HepG2 (cell line): ENCODE results near the gene SPN. TPM values are rescaled to one million over a fixed set of nuclear protein-coding genes. Genes with fewer than 3 reads are reported as not detected.

Experiments
- CHCHD3 ChIP-seq: sonication (generic); formaldehyde crosslinking; IDR thresholded peaks from 2 replicates; pipeline ENCODE4 v1.8.0; 2022; ENCODE audit warnings: mild to moderate bottlenecking, missing genetic modification reagents, moderate library complexity
- CHD2 ChIP-seq: IDR thresholded peaks from 2 replicates; pipeline ENCODE4 v1.6.1; 2011; ENCODE audit warnings: low read depth, low read length, improper control_type of control experiment
- GRHL1 ChIP-seq: sonication (generic); formaldehyde crosslinking; conservative IDR thresholded peaks from 2 replicates; pipeline ENCODE4 v1.8.0; 2022; ENCODE audit warnings: missing genetic modification reagents
- KDM1A ChIP-seq: IDR thresholded peaks from 2 replicates; pipeline ENCODE4 v1.6.1; 2016; ENCODE audit warnings: missing compliant biosample characterization
- KDM5A ChIP-seq: fragments of 200-600 bp; sonication (generic); IDR thresholded peaks from 2 replicates; pipeline ENCODE4 v1.7.0; 2018; ENCODE audit warnings: antibody characterized with exemption, mild to moderate bottlenecking, low read length, borderline replicate concordance
- KLF16 ChIP-seq, 2 experiments: sonication (generic) in 1 of 2; formaldehyde crosslinking in 1 of 2; IDR thresholded peaks; 2 replicates each; pipeline versions ENCODE4 v1.6.1 to v1.8.0; 2016 to 2023; ENCODE audit warnings: missing genetic modification reagents in 2 of 2, missing compliant biosample characterization in 1 of 2
- MAFF ChIP-seq: IDR thresholded peaks from 2 replicates; pipeline ENCODE4 v1.6.1; 2011; ENCODE audit warnings: low read depth, low read length, improper control_type of control experiment
- MTF2 ChIP-seq: sonication (generic); formaldehyde crosslinking; IDR thresholded peaks from 2 replicates; pipeline ENCODE4 v1.5.0; 2020; ENCODE audit warnings: missing genetic modification reagents, borderline replicate concordance
- NR2F2 ChIP-seq: IDR thresholded peaks from 2 replicates; pipeline ENCODE4 v1.6.1; 2012; ENCODE audit warnings: low read depth, inconsistent platforms, borderline replicate concordance
- PCBP2 ChIP-seq: fragments of 200-400 bp; formaldehyde crosslinking; optimal IDR thresholded peaks from 2 replicates; pipeline ENCODE3; 2018; ENCODE audit warnings: low read length, low read depth; ENCODE audit not compliant: poor library complexity, severe bottlenecking
- PLRG1 ChIP-seq: fragments of 450-650 bp; conservative IDR thresholded peaks from 2 replicates; pipeline ENCODE4 v1.6.1; 2016
- POGZ ChIP-seq: sonication (generic); formaldehyde crosslinking; IDR thresholded peaks from 2 replicates; pipeline ENCODE4 v1.4.0; 2020; ENCODE audit warnings: mild to moderate bottlenecking, missing genetic modification reagents
- REL ChIP-seq: sonication (generic); formaldehyde crosslinking; conservative IDR thresholded peaks from 2 replicates; pipeline ENCODE4 v1.8.0; 2022; ENCODE audit warnings: mild to moderate bottlenecking, missing genetic modification reagents, moderate library complexity
- STAT6 ChIP-seq: sonication (generic); formaldehyde crosslinking; IDR thresholded peaks from 2 replicates; pipeline ENCODE4 v1.4.0; 2020; ENCODE audit warnings: missing genetic modification reagents, mild to moderate bottlenecking, borderline replicate concordance
- THAP11 ChIP-seq: IDR thresholded peaks from 2 replicates; pipeline ENCODE4 v1.6.1; 2016; ENCODE audit warnings: missing biosample characterization, missing genetic modification reagents
- ZNF275 ChIP-seq: sonication (generic); formaldehyde crosslinking; IDR thresholded peaks from 2 replicates; pipeline ENCODE4 v1.8.0; 2022; ENCODE audit warnings: missing genetic modification reagents, mild to moderate bottlenecking, inconsistent platforms, borderline replicate concordance
- ZNF354B ChIP-seq: sonication (generic); formaldehyde crosslinking; IDR thresholded peaks from 2 replicates; pipeline ENCODE4 v1.8.0; 2022; ENCODE audit warnings: mild to moderate bottlenecking, missing genetic modification reagents
- ZNF775 ChIP-seq: sonication (generic); formaldehyde crosslinking; IDR thresholded peaks from 2 replicates; pipeline ENCODE4 v1.4.0; 2020; ENCODE audit warnings: missing genetic modification reagents, mild to moderate bottlenecking, moderate library complexity, borderline replicate concordance
- polyA plus RNA-seq, 8 experiments: library from polyadenylated mRNA; depleted of rRNA in 3 of 8; stranded (reverse) in 7 of 8; unstranded in 1 of 8; fragments of >200 nt; fragmentation: Illumina TruSeq in 4 of 8; extraction: Trizol in 4 of 8; gene quantifications; 2 replicates each; pipeline versions ENCODE4 v1.2.1 to v1.2.3, GENCODE V29; 2011 to 2016; ENCODE audit warnings: low read depth in 4 of 8, missing spikeins in 1 of 8, mixed read lengths in 1 of 8; ENCODE audit not compliant: insufficient read depth in 1 of 8
- total RNA-seq, 5 experiments: library from RNA; depleted of rRNA; stranded (reverse); fragments of >200 nt; fragmentation: Illumina TruSeq; extraction: Trizol; gene quantifications; 2 replicates each; pipeline ENCODE4 v1.2.3, GENCODE V29; 2016; ENCODE audit warnings: low read depth in 1 of 5
- TF ChIP-seq, protein P1 (sequence below): sonication (generic); formaldehyde crosslinking; IDR thresholded peaks from 2 replicates; pipeline ENCODE4 v1.5.1; 2020; ENCODE audit warnings: mild to moderate bottlenecking, missing genetic modification reagents, moderate library complexity

The SPN gene
- total and polyA plus RNA-seq, 2 of the 13 experiments (the other 11 are each of a cell fraction or from before 2014, with no cell fraction given) = 0.22 to 1.6 TPM

DNA sequence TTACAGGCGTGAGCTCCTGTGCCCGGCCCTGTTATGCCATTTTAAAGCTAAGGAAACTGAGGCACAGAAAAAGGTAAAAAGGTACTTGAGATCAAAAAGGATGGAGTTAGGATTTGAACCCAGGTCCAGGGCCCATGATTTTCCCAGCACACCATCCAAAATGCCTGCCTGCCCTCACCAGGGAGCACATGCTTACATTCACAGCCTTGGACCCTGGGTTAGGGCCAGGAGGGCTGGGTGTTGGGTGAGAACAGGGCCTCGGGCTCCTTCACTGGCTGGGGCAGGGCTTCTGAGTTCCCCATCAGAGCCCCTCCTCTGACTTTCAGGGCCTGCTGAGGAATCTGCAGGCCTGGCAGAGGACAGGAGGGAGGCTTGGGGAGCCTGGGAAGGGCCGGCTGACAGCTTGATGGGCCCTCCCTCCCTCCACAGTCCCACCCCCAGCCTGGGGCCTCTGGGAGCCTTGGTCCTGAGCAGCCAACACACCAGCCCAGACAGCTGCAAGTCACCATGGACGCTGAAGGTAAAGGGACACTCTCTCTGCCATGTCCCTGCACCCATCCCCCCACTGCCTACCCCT lies 15.7 kb downstream of the SPN start, which contains the start of gene QPRT (continued):
- TF ChIP-seq GRHL1 (CRISPR knock-in tag) (no peak), KLF16 (CRISPR knock-in tag; IDR thresholded peaks at IDR 0.05) (no peak), CHD2 (peak; percentile 60; the same call in 1 of the 2 replicates), REL (CRISPR knock-in tag) (no peak), POGZ (CRISPR knock-in tag) (no peak), KDM1A (no peak), KDM5A (no peak), PCBP2 (no peak), CHCHD3 (no peak), ZNF354B (no peak; the same call in 1 of the 2 replicates), PLRG1 (no peak), MTF2 (CRISPR knock-in tag) (no peak), ZNF775 (CRISPR knock-in tag) (no peak), MAFF (no peak), NR2F2 (no peak), STAT6 (CRISPR knock-in tag) (no peak), ZNF275 (CRISPR knock-in tag) (no peak), THAP11 (CRISPR knock-in tag) (no peak; the same call in none of the 2 replicates)
- TF ChIP-seq, protein P1, sequence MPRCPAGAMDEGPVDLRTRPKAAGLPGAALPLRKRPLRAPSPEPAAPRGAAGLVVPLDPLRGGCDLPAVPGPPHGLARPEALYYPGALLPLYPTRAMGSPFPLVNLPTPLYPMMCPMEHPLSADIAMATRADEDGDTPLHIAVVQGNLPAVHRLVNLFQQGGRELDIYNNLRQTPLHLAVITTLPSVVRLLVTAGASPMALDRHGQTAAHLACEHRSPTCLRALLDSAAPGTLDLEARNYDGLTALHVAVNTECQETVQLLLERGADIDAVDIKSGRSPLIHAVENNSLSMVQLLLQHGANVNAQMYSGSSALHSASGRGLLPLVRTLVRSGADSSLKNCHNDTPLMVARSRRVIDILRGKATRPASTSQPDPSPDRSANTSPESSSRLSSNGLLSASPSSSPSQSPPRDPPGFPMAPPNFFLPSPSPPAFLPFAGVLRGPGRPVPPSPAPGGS (CRISPR knock-in tag) = peak; percentile 13; the same call in 1 of the 2 replicates
